Skeletal muscle tissue (tissue), 4 donors: Measurements from ENCODE around the gene G2E3. TPM values are rescaled to one million over a fixed set of nuclear protein-coding genes. Genes with fewer than 3 reads are reported as not detected.
A peak's percentile ranks its signal among the peaks of the same experiment; 100 is the strongest.

ENCODE experiments used
- H3K27ac ChIP-seq: one replicate; pipeline ENCODE4 v1.7.0; 2013; ENCODE audit warnings: mild to moderate bottlenecking, low read depth, low read length, inconsistent platforms
- H3K27me3 ChIP-seq, 3 donors: one replicate each; pipeline ENCODE4 v1.7.0; 2013; ENCODE audit warnings: low read length in 3 of 3; ENCODE audit not compliant: control insufficient read depth in 3 of 3, insufficient read depth in 3 of 3
- H3K36me3 ChIP-seq, 3 donors: one replicate each; pipeline ENCODE4 v1.7.0; 2013; ENCODE audit warnings: low read length in 3 of 3; ENCODE audit not compliant: control insufficient read depth in 3 of 3, insufficient read depth in 3 of 3
- H3K4me1 ChIP-seq, 3 donors: one replicate each; pipeline ENCODE4 v1.7.0; 2013; ENCODE audit warnings: low read length in 3 of 3, mild to moderate bottlenecking in 3 of 3; ENCODE audit not compliant: control insufficient read depth in 3 of 3, insufficient read depth in 3 of 3
- H3K4me3 ChIP-seq, 3 donors: one replicate each; pipeline ENCODE4 v1.7.0; 2013; ENCODE audit warnings: low read length in 3 of 3
- H3K9ac ChIP-seq, 3 donors: one replicate each; pipeline ENCODE4 v1.7.0; 2013; ENCODE audit warnings: low read length in 3 of 3, mild to moderate bottlenecking in 3 of 3, moderate library complexity in 2 of 3, low read depth in 1 of 3
- H3K9me3 ChIP-seq, 3 donors: one replicate each; pipeline ENCODE4 v1.7.0; 2013; ENCODE audit warnings: low read length in 3 of 3; ENCODE audit not compliant: control insufficient read depth in 3 of 3
- total RNA-seq: library from RNA; depleted of rRNA; stranded (reverse); fragments of >200 nt; gene quantifications from one replicate; pipeline ENCODE4 v1.2.3, GENCODE V29; 2014
- donor health status: Osteomylitis.

Gene G2E3
- total RNA-seq = 9.9 TPM

GRCh38 chr14:30558675-30559555, at the start of gene G2E3:
Gene G2E3 (plus strand): TSS chr14:30559158. CDS start chr14:30581080, 21,922 bp downstream.
- no peaks in the 10 kb centered on the region for H3K36me3 ChIP-seq
- no peaks in the 10 kb centered on the region for H3K9me3 ChIP-seq
- peak within 1 kb of the TSS; percentile 85 to 93 (median 89) for H3K9ac ChIP-seq
- H3K27ac ChIP-seq = peak within 1 kb of the TSS; percentile 73
- H3K4me1 ChIP-seq = peaks cover 4 to 12% (median 7%) of the 10 kb centered on the region in 3 donors
- H3K4me3 ChIP-seq = peak within 1 kb of the TSS; percentile 89 to 98 (median 96)
- H3K27me3 ChIP-seq = no peaks in the 10 kb centered on the region

GRCh38 chr14:30517737-30518136, 41.2 kb upstream of the G2E3 start:
- Histone ChIP-seq H3K4me3 (no peak overlapping the region), H3K27ac (no peak overlapping the region), H3K9me3 (no peaks in the 10 kb centered on the region), H3K27me3 (no peaks in the 10 kb centered on the region), H3K36me3 (no peaks in the 10 kb centered on the region), H3K4me1 (peaks cover 0 to 5% (median 2%) of the 10 kb centered on the region in 3 donors), H3K9ac (no peak overlapping the region)

- Histone ChIP-seq H3K27me3 (no peaks in the 10 kb centered on the region), H3K9me3 (no peaks in the 10 kb centered on the region), H3K27ac (no peak overlapping the region), H3K36me3 (no peaks in the 10 kb centered on the region), H3K9ac (no peak overlapping the region), H3K4me3 (no peak overlapping the region), H3K4me1 (peaks cover 0 to 5% (median 2%) of the 10 kb centered on the region in 3 donors)
These were observed 39.9 kb upstream of the G2E3 start for GRCh38 chr14:30518867-30519560.

GRCh38 chr14:30519961-30520360, 39.0 kb upstream of the G2E3 start:
- Histone ChIP-seq H3K27me3 (no peaks in the 10 kb centered on the region), H3K9ac (no peak overlapping the region), H3K27ac (no peak overlapping the region), H3K4me1 (peaks cover 0 to 5% (median 2%) of the 10 kb centered on the region in 3 donors), H3K9me3 (no peaks in the 10 kb centered on the region), H3K4me3 (no peak overlapping the region), H3K36me3 (no peaks in the 10 kb centered on the region)

- Histone ChIP-seq H3K9ac (no peak overlapping the region), H3K36me3 (no peaks in the 10 kb centered on the region)
These were observed 38.4 kb upstream of the G2E3 start for GRCh38 chr14:30520536-30520935.

GRCh38 chr14:30521899-30522736, 36.8 kb upstream of the G2E3 start:
- Histone ChIP-seq H3K27ac (no peak overlapping the region), H3K36me3 (no peaks in the 10 kb centered on the region), H3K9me3 (no peaks in the 10 kb centered on the region), H3K4me1 (peaks cover 0 to 2% (median 0%) of the 10 kb centered on the region in 3 donors), H3K27me3 (no peaks in the 10 kb centered on the region), H3K9ac (no peak overlapping the region), H3K4me3 (no peak overlapping the region)

More at GRCh38 chr14:30520536-30520935, 38.4 kb upstream of the G2E3 start:
- Histone ChIP-seq H3K9me3 (no peaks in the 10 kb centered on the region), H3K27me3 (no peaks in the 10 kb centered on the region), H3K4me3 (no peak overlapping the region), H3K4me1 (peaks cover 0 to 5% (median 2%) of the 10 kb centered on the region in 3 donors), H3K27ac (no peak overlapping the region)

- Histone ChIP-seq H3K27me3 (no peaks in the 10 kb centered on the region), H3K36me3 (no peaks in the 10 kb centered on the region), H3K4me1 (no peaks in the 10 kb centered on the region), H3K27ac (no peak overlapping the region), H3K4me3 (no peak overlapping the region), H3K9me3 (no peaks in the 10 kb centered on the region), H3K9ac (no peak overlapping the region)
These were observed 33.1 kb upstream of the G2E3 start for GRCh38 chr14:30525833-30526232.

GRCh38 chr14:30527196-30527595, 31.8 kb upstream of the G2E3 start:
- H3K27me3 ChIP-seq = no peaks in the 10 kb centered on the region
- no peaks in the 10 kb centered on the region for H3K9me3 ChIP-seq

GRCh38 chr14:30528119-30528518, 30.8 kb upstream of the G2E3 start:
- Histone ChIP-seq H3K27me3 (no peaks in the 10 kb centered on the region), H3K4me3 (no peak overlapping the region)

More at GRCh38 chr14:30527196-30527595, 31.8 kb upstream of the G2E3 start:
- Histone ChIP-seq H3K36me3 (no peaks in the 10 kb centered on the region), H3K4me3 (no peak overlapping the region), H3K9ac (no peak overlapping the region), H3K27ac (no peak overlapping the region), H3K4me1 (no peaks in the 10 kb centered on the region)

More at GRCh38 chr14:30528119-30528518, 30.8 kb upstream of the G2E3 start:
- Histone ChIP-seq H3K9me3 (no peaks in the 10 kb centered on the region), H3K27ac (no peak overlapping the region), H3K9ac (no peak overlapping the region), H3K36me3 (no peaks in the 10 kb centered on the region), H3K4me1 (no peaks in the 10 kb centered on the region)
